ENCODE results near the gene EFCAB14.
"Not testable (repeated sequence)": the region's sequence is repeated elsewhere in the genome, so short reads cannot be mapped to it uniquely, and the experiment has no call there.

EFCAB14 gene

DNA sequence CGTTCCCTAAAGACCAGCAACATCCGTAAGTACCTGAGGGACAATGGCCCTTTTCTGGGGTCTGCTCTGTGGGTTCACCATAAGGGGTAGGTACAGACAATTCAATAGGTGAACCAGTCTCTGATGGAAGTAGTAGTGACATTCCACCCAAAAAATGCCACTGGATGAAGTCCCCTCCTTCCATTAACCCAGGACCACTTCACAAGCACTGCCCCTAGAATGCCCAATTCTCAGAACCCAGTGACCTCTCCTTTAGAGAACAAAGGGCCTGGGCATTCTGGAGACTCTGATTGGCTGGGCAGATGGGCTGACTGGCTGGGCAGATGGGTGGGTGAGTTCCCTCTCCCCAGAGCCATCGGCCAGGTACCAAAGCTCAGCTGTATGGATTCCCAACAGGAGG lies 47.4 kb downstream of the EFCAB14 start, which contains the start of gene TEX38:
Gene TEX38, plus strand, starts transcription at position 301 of the 400 bp plus-strand sequence. Its CDS starts 81 bp downstream, at position 382.
- Histone ChIP-seq H3K4me3 (ENCODE audit: low read depth, low read length) (no peak within 1 kb of the TSS), H3K4me1 (ENCODE audit: control insufficient read depth, insufficient read depth, low read length, unreplicated experiment) (peaks cover 21% of the 10 kb centered on the region), H2AFZ (ENCODE audit: low read length, unreplicated experiment) (no peak within 1 kb of the TSS), H3K27ac (ENCODE audit: low read depth, low read length) (no peak within 1 kb of the TSS), H3K36me3 (ENCODE audit: insufficient read depth, low read length) (no peaks in the 10 kb centered on the region; the same call in 1 of the 2 replicates), H3K79me2 (ENCODE audit: control insufficient read depth, insufficient read depth, low read length, unreplicated experiment) (peaks cover 13% of the 10 kb centered on the region), H3K27me3 (ENCODE audit: insufficient read depth, low read length) (no peaks in the 10 kb centered on the region)

DNA sequence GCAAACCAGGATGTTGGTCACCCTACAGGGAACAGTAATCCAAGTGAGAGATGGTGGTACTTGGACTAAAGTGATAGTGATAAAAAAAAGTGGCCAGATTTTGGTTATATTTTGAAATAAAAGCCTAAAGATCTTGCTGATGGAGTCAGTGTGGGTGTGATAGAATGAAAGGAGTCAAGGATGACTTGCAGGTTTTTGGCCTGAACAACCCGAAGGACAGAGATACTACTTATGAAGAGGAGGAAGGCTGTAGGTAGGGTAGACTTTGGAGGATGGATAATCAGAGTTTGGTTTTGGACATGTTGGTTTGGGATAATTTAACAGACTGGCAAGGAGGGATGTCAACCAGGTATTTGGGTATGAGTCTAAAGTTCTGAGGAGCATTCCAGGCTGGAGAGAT lies 48.8 kb downstream of the EFCAB14 start:
- H3K27me3 ChIP-seq (ENCODE audit: insufficient read depth, low read length) = no peaks in the 10 kb centered on the region

DNA sequence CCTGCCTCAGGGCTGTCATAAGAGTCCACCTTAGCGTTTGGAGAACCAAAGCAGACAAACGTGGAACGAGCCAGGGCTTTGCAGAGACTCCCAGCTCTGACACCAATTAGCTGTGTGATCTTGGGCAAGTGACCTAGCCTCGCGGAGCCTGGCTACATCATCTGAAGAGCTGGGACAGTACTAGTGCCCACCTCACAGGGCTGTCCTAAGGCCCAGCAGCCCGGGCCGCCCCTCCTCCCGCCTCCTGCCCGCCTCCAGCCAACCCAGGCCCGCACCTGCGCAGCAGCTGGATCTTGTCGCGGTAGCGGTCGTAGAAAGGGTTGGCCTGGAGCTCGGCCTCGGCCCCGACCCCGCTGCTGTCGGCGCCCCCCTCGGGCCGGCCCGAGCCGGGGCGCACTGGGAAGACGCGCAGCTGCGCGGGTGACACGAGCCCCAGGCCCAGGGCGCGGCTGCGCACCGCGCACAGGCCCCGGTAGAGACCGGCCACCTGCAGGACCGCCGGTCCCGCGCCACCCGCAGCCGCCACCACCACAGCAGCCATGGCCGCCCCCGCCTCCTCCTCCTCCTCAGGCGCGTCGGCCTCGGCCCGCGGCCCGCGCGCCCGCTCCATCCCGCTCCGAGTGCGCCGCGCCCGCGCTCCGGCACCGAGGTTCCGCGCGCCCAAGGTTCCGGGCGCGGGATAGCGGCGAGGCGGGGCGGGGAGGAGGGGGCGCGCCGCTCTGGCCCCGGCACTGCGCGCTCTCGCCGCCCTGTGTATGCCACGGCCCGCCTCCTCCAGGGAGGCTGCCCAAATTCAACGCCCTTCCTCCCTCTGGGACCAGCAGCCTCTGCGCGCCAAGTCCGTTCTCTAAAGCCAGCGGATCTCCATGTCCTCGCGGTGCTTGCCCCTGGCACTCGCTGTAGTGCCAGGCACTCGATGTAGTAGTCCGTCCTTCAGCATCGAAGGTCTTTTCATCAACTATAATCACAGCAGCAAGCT lies 50.8 kb downstream of the EFCAB14 start, which contains the start of gene ATPAF1:
Gene ATPAF1, minus strand, starts transcription at position 583 of the 979 bp plus-strand sequence. Its CDS starts 42 bp downstream, at position 541.
- peak within 1 kb of the TSS; percentile 88 for H3K4me3 ChIP-seq (ENCODE audit: low read depth, low read length)
- H3K79me2 ChIP-seq (ENCODE audit: control insufficient read depth, insufficient read depth, low read length, unreplicated experiment) = peaks cover 14% of the 10 kb centered on the region
- no peaks in the 10 kb centered on the region for H3K27me3 ChIP-seq (ENCODE audit: insufficient read depth, low read length)
- H2AFZ ChIP-seq (ENCODE audit: low read length, unreplicated experiment) = peak within 1 kb of the TSS; percentile 93
- H3K4me1 ChIP-seq (ENCODE audit: control insufficient read depth, insufficient read depth, low read length, unreplicated experiment) = peaks cover 11% of the 10 kb centered on the region
- H3K36me3 ChIP-seq (ENCODE audit: insufficient read depth, low read length) = peaks cover 5% of the 10 kb centered on the region
- no peak within 1 kb of the TSS for H3K27ac ChIP-seq (ENCODE audit: low read depth, low read length)

More for the DNA sequence above, 48.8 kb downstream of the EFCAB14 start:
- Histone ChIP-seq H3K27ac (ENCODE audit: low read depth, low read length) (no peak overlapping the region), H3K36me3 (ENCODE audit: insufficient read depth, low read length) (no peaks in the 10 kb centered on the region), H3K79me2 (ENCODE audit: control insufficient read depth, insufficient read depth, low read length, unreplicated experiment) (peaks cover 14% of the 10 kb centered on the region), H3K4me1 (ENCODE audit: control insufficient read depth, insufficient read depth, low read length, unreplicated experiment) (peaks cover 17% of the 10 kb centered on the region), H3K4me3 (ENCODE audit: low read depth, low read length) (no peak overlapping the region), H2AFZ (ENCODE audit: low read length, unreplicated experiment) (no peak overlapping the region)

DNA sequence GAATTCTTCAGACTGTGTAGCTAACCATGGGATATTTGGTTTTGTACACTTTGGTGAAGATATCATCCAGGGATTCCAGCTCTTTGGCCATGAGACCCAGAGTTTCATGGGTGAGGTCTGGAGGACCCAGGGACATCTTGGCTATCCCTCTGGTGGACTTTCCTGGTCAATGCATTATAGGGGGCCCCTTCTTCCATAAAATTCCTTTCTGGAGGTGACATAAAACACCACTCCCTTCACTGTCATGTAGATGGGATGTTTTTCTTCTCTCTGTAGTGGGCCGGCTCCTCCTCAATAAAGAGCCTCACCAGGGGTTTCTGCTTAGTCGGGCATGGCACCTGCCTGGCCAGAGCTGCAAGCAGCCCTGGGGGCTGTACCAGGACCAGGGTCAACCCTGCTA lies 52.9 kb downstream of the EFCAB14 start:
- peaks cover 14% of the 10 kb centered on the region for H3K79me2 ChIP-seq (ENCODE audit: control insufficient read depth, insufficient read depth, low read length, unreplicated experiment)
- H3K27ac ChIP-seq (ENCODE audit: low read depth, low read length) = no peak overlapping the region
- peaks cover 11% of the 10 kb centered on the region for H3K4me1 ChIP-seq (ENCODE audit: control insufficient read depth, insufficient read depth, low read length, unreplicated experiment)
- peaks cover 5% of the 10 kb centered on the region for H3K36me3 ChIP-seq (ENCODE audit: insufficient read depth, low read length)
- H2AFZ ChIP-seq (ENCODE audit: low read length, unreplicated experiment) = no peak overlapping the region
- H3K27me3 ChIP-seq (ENCODE audit: insufficient read depth, low read length) = no peaks in the 10 kb centered on the region
- H3K4me3 ChIP-seq (ENCODE audit: low read depth, low read length) = no peak overlapping the region

DNA sequence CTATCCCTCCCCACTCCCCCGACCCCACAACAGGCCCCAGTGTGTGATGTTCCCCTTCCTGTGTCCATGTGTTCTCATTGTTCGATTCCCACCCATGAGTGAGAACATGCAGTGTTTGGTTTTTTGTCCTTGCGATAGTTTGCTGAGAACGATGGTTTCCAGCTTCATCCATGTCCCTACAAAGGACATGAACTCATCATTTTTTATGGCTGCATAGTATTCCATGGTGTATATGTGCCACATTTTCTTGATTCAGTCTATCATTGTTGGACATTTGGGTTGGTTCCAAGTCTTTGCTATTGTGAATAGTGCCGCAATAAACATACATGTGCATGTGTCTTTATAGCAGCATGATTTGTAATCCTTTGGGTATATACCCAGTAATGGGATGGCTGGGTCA lies 56.0 kb downstream of the EFCAB14 start:
- peaks cover 11% of the 10 kb centered on the region for H3K4me1 ChIP-seq (ENCODE audit: control insufficient read depth, insufficient read depth, low read length, unreplicated experiment)
- H3K36me3 ChIP-seq (ENCODE audit: insufficient read depth, low read length); H3K27me3 ChIP-seq (ENCODE audit: insufficient read depth, low read length); H3K27ac ChIP-seq (ENCODE audit: low read depth, low read length); H3K4me3 ChIP-seq (ENCODE audit: low read depth, low read length); H2AFZ ChIP-seq (ENCODE audit: low read length, unreplicated experiment): not testable (repeated sequence)
- peaks cover 14% of the 10 kb centered on the region for H3K79me2 ChIP-seq (ENCODE audit: control insufficient read depth, insufficient read depth, low read length, unreplicated experiment)

DNA sequence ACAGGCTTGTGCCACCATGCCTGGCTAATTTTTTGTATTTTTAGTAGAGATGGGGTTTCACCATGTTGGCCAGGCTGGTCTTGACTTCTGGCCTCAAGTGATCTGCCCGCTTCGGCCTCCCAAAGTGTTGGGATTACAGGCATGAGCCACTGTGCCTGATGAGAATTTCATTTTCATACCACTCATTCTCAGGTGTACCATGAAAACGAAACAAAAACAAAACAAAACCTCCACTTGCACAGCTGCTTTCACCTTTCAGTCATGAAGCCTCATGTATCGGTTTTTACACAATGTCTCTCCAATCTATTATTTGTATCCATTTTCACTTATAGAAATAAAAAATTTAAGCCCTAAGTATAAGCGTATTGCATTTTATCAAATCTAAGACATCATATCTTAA lies 58.8 kb downstream of the EFCAB14 start:
- H3K27ac ChIP-seq (ENCODE audit: low read depth, low read length); H3K4me3 ChIP-seq (ENCODE audit: low read depth, low read length); H3K27me3 ChIP-seq (ENCODE audit: insufficient read depth, low read length); H3K4me1 ChIP-seq (ENCODE audit: control insufficient read depth, insufficient read depth, low read length, unreplicated experiment); H2AFZ ChIP-seq (ENCODE audit: low read length, unreplicated experiment); H3K79me2 ChIP-seq (ENCODE audit: control insufficient read depth, insufficient read depth, low read length, unreplicated experiment): not testable (repeated sequence)
- peaks cover 28% of the 10 kb centered on the region for H3K36me3 ChIP-seq (ENCODE audit: insufficient read depth, low read length)

DNA sequence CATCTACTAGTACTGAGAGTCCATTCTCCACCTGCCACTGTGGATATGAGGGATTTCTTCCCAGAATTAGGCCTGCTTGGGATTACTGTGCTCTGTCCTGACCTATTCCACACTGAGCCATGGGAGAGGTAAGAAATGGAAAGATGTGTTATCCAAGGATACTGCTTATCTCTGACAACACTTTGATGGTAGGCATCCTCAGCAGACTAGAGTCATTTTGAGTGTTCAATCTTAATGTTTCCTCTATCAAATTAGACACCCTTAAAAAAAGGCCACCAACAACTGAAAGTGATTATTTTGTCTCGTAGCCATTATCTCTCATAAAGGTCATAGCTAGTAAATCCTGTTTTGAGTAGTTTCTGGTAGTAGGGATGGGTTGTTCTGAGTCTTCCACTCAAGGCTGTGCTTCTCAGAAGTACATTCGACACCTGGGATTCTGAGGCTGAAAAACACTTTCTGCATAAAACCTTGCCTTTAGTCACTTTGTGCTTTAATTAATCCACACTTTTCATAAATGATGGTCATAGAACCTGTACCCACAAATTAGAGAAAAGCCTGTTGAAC lies 59.5 kb downstream of the EFCAB14 start:
- no peak overlapping the region for H3K27ac ChIP-seq (ENCODE audit: low read depth, low read length)
- H3K27me3 ChIP-seq (ENCODE audit: insufficient read depth, low read length) = no peaks in the 10 kb centered on the region
- H3K36me3 ChIP-seq (ENCODE audit: insufficient read depth, low read length) = peaks cover 33% of the 10 kb centered on the region
- H3K4me3 ChIP-seq (ENCODE audit: low read depth, low read length) = no peak overlapping the region
- H3K4me1 ChIP-seq (ENCODE audit: control insufficient read depth, insufficient read depth, low read length, unreplicated experiment) = no peaks in the 10 kb centered on the region
- no peaks in the 10 kb centered on the region for H3K79me2 ChIP-seq (ENCODE audit: control insufficient read depth, insufficient read depth, low read length, unreplicated experiment)
- no peak overlapping the region for H2AFZ ChIP-seq (ENCODE audit: low read length, unreplicated experiment)

DNA sequence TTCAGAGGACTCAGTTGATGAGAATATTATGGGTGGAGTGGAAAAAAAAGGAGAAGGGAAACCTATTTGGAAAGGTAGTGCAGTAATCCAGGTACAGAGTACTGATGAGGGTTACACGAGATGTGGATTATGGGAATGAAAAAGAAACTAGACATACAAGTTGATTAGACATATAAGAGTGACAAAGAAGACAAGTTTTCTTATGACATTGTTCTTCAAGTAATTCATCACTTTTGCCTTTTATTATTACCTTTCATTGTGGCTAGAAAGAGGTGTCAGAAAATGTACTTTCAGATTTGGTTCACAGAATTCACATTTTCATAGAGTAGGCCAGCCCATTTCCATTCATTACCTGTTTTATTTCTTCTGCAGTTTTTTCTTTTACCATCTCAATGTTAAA lies 61.1 kb downstream of the EFCAB14 start:
- H3K27ac ChIP-seq (ENCODE audit: low read depth, low read length) = no peak overlapping the region
- no peaks in the 10 kb centered on the region for H3K4me1 ChIP-seq (ENCODE audit: control insufficient read depth, insufficient read depth, low read length, unreplicated experiment)
- H3K79me2 ChIP-seq (ENCODE audit: control insufficient read depth, insufficient read depth, low read length, unreplicated experiment) = no peaks in the 10 kb centered on the region
- no peak overlapping the region for H3K4me3 ChIP-seq (ENCODE audit: low read depth, low read length)
- H3K36me3 ChIP-seq (ENCODE audit: insufficient read depth, low read length) = peaks cover 32% of the 10 kb centered on the region
- H3K27me3 ChIP-seq (ENCODE audit: insufficient read depth, low read length) = no peaks in the 10 kb centered on the region
- H2AFZ ChIP-seq (ENCODE audit: low read length, unreplicated experiment) = no peak overlapping the region

DNA sequence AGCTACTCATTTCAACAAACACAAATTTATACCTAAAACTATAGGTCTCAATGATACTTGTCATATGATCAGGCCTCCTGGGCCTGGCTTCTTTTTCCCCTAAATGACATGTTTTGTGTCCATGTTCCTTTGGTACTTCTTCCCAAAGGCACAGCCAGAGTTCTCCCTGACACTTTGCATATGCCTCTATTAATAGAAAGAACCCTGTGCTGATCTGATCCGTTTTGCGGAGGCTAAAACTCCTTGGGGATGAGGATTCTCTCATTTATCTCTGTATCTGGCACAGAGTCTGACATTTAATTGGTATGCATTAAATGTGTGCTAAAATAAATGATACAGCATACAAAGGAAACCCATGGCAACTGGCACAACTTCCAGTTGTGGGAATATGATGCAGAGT lies 62.3 kb downstream of the EFCAB14 start:
- H2AFZ ChIP-seq (ENCODE audit: low read length, unreplicated experiment) = no peak overlapping the region
- H3K4me3 ChIP-seq (ENCODE audit: low read depth, low read length) = no peak overlapping the region
- H3K27ac ChIP-seq (ENCODE audit: low read depth, low read length) = no peak overlapping the region
- peaks cover 40% of the 10 kb centered on the region for H3K36me3 ChIP-seq (ENCODE audit: insufficient read depth, low read length)
- no peaks in the 10 kb centered on the region for H3K4me1 ChIP-seq (ENCODE audit: control insufficient read depth, insufficient read depth, low read length, unreplicated experiment)
- no peaks in the 10 kb centered on the region for H3K79me2 ChIP-seq (ENCODE audit: control insufficient read depth, insufficient read depth, low read length, unreplicated experiment)
- no peaks in the 10 kb centered on the region for H3K27me3 ChIP-seq (ENCODE audit: insufficient read depth, low read length)

DNA sequence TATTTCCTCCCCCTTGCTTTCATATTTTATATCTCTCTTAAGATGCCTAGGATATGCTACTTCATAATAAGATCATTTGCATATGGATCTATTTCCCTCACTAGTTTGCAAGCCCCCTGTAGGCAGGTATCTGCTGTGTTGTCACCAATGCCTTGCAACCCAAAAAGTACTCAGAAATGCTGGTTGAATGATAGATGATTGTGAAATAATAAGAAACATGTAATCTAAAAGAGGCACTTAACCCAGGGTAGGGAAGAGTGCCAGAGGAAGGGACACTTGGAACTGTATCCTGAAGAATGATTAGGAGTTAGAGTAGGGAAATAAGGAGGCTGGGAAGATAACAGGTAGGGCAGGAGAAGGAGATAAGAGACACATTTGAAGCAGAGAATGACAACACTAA lies 63.1 kb downstream of the EFCAB14 start:
- Histone ChIP-seq H3K36me3 (ENCODE audit: insufficient read depth, low read length) (peaks cover 40% of the 10 kb centered on the region), H3K27ac (ENCODE audit: low read depth, low read length) (no peak overlapping the region), H3K4me3 (ENCODE audit: low read depth, low read length) (no peak overlapping the region), H3K79me2 (ENCODE audit: control insufficient read depth, insufficient read depth, low read length, unreplicated experiment) (no peaks in the 10 kb centered on the region), H2AFZ (ENCODE audit: low read length, unreplicated experiment) (no peak overlapping the region), H3K4me1 (ENCODE audit: control insufficient read depth, insufficient read depth, low read length, unreplicated experiment) (no peaks in the 10 kb centered on the region), H3K27me3 (ENCODE audit: insufficient read depth, low read length) (no peaks in the 10 kb centered on the region)
